OCI-LY7 (cell line): Measurements from ENCODE around the gene LRRC2. TPM values are rescaled to one million over a fixed set of nuclear protein-coding genes. Genes with fewer than 3 reads are reported as not detected.

Experiments used
- BruUV-seq: library from RNA; stranded (reverse); fragments of 400-500 nt; replicated peaks from 2 replicates; lab custom pipeline; 2021; lab: Mats Ljungman, UMichigan
- CTCF ChIA-PET: fragments of 300-600 bp; sonication (Branson Sonifier 250); formaldehyde crosslinking; loops from one replicate; lab custom pipeline; 2022; ENCODE audit warnings: antibody characterized with exemption; ENCODE audit not compliant: unreplicated experiment; lab: Charles Lee
- POLR2A ChIA-PET: fragments of 300-600 bp; sonication (Branson Sonifier 250); formaldehyde crosslinking; loops from one replicate; lab custom pipeline; 2022; ENCODE audit warnings: antibody characterized with exemption; lab: Charles Lee
- DNase-seq: peaks from one replicate; pipeline ENCODE4 v3.0.0-alpha.2; 2015; ENCODE audit warnings: low spot score
- H2AFZ ChIP-seq: fragments of 200-600 bp; sonication (generic), shearing (Covaris generic); 2 replicates; pipeline ENCODE4 v1.6.1; 2014; ENCODE audit warnings: mild to moderate bottlenecking, antibody characterized with exemption, low read length, moderate library complexity
- H3K27ac ChIP-seq: fragments of 200-600 bp; sonication (generic); 2 replicates; pipeline ENCODE4 v1.5.1; 2014; ENCODE audit warnings: mixed run types, low read depth, mild to moderate bottlenecking, moderate library complexity, low read length, inconsistent platforms; ENCODE audit not compliant: poor library complexity, severe bottlenecking
- H3K36me3 ChIP-seq: fragments of 200-600 bp; sonication (generic); 2 replicates; pipeline ENCODE4 v1.6.1; 2014; ENCODE audit warnings: mild to moderate bottlenecking, antibody characterized with exemption, low read length, moderate library complexity, mixed read lengths; ENCODE audit not compliant: insufficient read depth
- H3K4me1 ChIP-seq: fragments of 200-600 bp; sonication (generic); 2 replicates; pipeline ENCODE4 v1.5.1; 2014; ENCODE audit warnings: mild to moderate bottlenecking, low read length; ENCODE audit not compliant: insufficient read depth, poor library complexity, severe bottlenecking
- H3K4me2 ChIP-seq: fragments of 200-600 bp; sonication (generic); 2 replicates; pipeline ENCODE4 v1.6.1; 2014; ENCODE audit warnings: mild to moderate bottlenecking, low read length
- H3K4me3 ChIP-seq: fragments of 200-600 bp; sonication (generic); 2 replicates; pipeline ENCODE4 v1.5.1; 2014; ENCODE audit warnings: mild to moderate bottlenecking, low read depth, low read length; ENCODE audit not compliant: poor library complexity, severe bottlenecking
- H3K79me2 ChIP-seq: fragments of 200-600 bp; sonication (generic); 2 replicates; pipeline ENCODE4 v1.6.1; 2016; ENCODE audit warnings: low read depth, mild to moderate bottlenecking, low read length, moderate library complexity, mixed read lengths; ENCODE audit not compliant: insufficient read depth
- H3K9me2 ChIP-seq: fragments of 200-600 bp; sonication (generic); 2 replicates; pipeline ENCODE4 v1.6.1; 2016; ENCODE audit warnings: mild to moderate bottlenecking, low read length, mixed read lengths; ENCODE audit not compliant: insufficient read depth
- H3K9me3 ChIP-seq: fragments of 200-600 bp; sonication (generic); 2 replicates; pipeline ENCODE4 v1.6.1; 2014; ENCODE audit warnings: mild to moderate bottlenecking, mixed run types, low read length, mixed read lengths
- H4K20me1 ChIP-seq: fragments of 200-600 bp; sonication (generic); 2 replicates; pipeline ENCODE4 v1.6.1; 2014; ENCODE audit warnings: mild to moderate bottlenecking, antibody characterized with exemption, low read length, moderate library complexity, mixed read lengths; ENCODE audit not compliant: insufficient read depth
- EZH2phosphoT487 ChIP-seq: fragments of 200-600 bp; sonication (generic); IDR thresholded peaks from 2 replicates; pipeline ENCODE4 v1.6.1; 2018; ENCODE audit warnings: low read depth, borderline replicate concordance, mild to moderate bottlenecking, mixed run types, antibody characterized with exemption, low read length, moderate library complexity, mixed read lengths
- intact Hi-C: fragments of 100-400 bp; cut with micrococcal nuclease; formaldehyde crosslinking; loops from one replicate; pipeline ENCODE4 v1.10.0; 2022; ENCODE audit not compliant: unreplicated experiment
- total RNA-seq, 2 experiments: library from RNA; depleted of rRNA in 1 of 2; stranded (reverse); fragments of >200 nt in 1 of 2; shearing (Covaris generic) in 1 of 2; gene quantifications; 2 replicates each; pipeline ENCODE4 v1.2.3, GENCODE V29; 2014 to 2022
- TF ChIP-seq, protein P1 (sequence below): fragments of 200-600 bp; sonication (generic); conservative IDR thresholded peaks from 2 replicates; pipeline ENCODE4 v1.5.1; 2014; ENCODE audit warnings: mild to moderate bottlenecking, antibody characterized with exemption, low read length, moderate library complexity, mixed read lengths

LRRC2 gene
- total RNA-seq, 2 experiments from 2014 or later: 1.9 to 2.0 TPM

DNA sequence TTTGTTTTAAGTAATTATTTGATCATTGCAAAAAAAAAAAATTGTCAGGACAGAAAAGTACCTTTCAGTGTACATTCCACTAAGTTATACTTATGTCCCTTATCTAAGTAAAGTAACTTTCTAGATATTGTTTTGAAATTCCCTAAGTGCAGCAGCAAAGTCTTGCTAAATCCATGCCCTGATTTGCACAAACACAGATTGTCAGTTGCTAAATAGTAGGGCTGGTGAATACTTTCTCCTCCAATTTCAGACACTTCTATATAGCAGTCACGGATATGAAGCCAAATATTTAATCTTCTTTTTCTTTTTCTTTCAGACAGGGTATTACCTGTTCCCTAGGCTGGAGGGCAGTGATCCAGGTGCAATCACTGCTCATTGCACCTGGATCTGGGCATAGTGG is 12.9 kb downstream of the LRRC2 start:
- peaks cover 68% of the 10 kb centered on the region for H3K4me1 ChIP-seq
- H3K36me3 ChIP-seq: peaks cover 19% of the 10 kb centered on the region
- no peak for TF ChIP-seq EZH2phosphoT487
- TF ChIP-seq, protein P1, sequence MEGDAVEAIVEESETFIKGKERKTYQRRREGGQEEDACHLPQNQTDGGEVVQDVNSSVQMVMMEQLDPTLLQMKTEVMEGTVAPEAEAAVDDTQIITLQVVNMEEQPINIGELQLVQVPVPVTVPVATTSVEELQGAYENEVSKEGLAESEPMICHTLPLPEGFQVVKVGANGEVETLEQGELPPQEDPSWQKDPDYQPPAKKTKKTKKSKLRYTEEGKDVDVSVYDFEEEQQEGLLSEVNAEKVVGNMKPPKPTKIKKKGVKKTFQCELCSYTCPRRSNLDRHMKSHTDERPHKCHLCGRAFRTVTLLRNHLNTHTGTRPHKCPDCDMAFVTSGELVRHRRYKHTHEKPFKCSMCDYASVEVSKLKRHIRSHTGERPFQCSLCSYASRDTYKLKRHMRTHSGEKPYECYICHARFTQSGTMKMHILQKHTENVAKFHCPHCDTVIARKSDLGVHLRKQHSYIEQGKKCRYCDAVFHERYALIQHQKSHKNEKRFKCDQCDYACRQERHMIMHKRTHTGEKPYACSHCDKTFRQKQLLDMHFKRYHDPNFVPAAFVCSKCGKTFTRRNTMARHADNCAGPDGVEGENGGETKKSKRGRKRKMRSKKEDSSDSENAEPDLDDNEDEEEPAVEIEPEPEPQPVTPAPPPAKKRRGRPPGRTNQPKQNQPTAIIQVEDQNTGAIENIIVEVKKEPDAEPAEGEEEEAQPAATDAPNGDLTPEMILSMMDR: no peak
- no peaks in the 10 kb centered on the region for H4K20me1 ChIP-seq
- H3K4me2 ChIP-seq: no peak overlapping the region
- intact Hi-C loops: no loop called here
- CTCF ChIA-PET: no interaction called here
- peaks cover 5% of the 10 kb centered on the region; the same call in 1 of the 2 replicates for H3K79me2 ChIP-seq
- no TSS peak for BruUV-seq
- no peak for DNase-seq
- H3K9me2 ChIP-seq: no peaks in the 10 kb centered on the region
- POLR2A ChIA-PET: interaction anchor here (0.9 to 6.6 kb wide), 3 partner anchors 14 to 64 kb away, joined by 3 to 149 read pairs (median 13); partner anchors contain the start of gene RTP3
- peaks cover 29% of the 10 kb centered on the region; the same call in 1 of the 2 replicates for H3K9me3 ChIP-seq
- H2AFZ ChIP-seq: peak overlapping the region; percentile 9; the same call in 1 of the 2 replicates
- no peak overlapping the region for H3K4me3 ChIP-seq
- H3K27ac ChIP-seq: peak overlapping the region; percentile 98

DNA sequence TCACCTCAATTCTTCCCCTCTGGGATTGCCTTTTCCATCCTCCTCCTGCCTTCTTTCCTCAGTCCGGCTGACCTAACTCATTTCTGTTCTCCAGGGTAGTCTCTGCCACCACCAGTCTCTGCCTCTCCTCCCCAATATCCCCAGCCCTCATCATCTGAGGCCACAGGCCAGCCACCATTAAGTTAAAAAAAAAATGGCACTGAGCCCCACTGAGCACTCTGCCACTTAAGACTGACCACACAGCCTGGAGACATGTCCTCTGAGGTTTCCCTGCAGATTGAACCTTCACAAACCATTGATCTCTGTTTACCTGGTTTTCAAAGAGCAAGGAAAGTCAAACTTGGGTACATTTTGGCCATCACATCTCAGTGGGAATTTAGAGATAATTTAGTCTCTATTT is 13.6 kb downstream of the LRRC2 start:
- BruUV-seq: no TSS peak
- Histone ChIP-seq H2AFZ (peak overlapping the region; percentile 9; the same call in 1 of the 2 replicates), H3K36me3 (peaks cover 19% of the 10 kb centered on the region), H3K9me3 (peaks cover 29% of the 10 kb centered on the region; the same call in 1 of the 2 replicates), H3K79me2 (peaks cover 11% of the 10 kb centered on the region; the same call in 1 of the 2 replicates), H3K27ac (peak overlapping the region; percentile 98), H3K4me1 (peaks cover 68% of the 10 kb centered on the region), H4K20me1 (no peaks in the 10 kb centered on the region), H3K9me2 (no peaks in the 10 kb centered on the region), H3K4me3 (no peak overlapping the region), H3K4me2 (peak overlapping the region; percentile 3; the same call in 1 of the 2 replicates)
- no peak for TF ChIP-seq EZH2phosphoT487
- TF ChIP-seq, protein P1: no peak
- DNase-seq: no peak
- POLR2A ChIA-PET: interaction anchor here (1.7 to 6.6 kb wide), 2 partner anchors 14 to 55 kb away, joined by 13 to 149 read pairs; partner anchors contain the start of gene RTP3
- CTCF ChIA-PET: interaction anchor here (0.6 kb wide), 1 partner anchor 74 kb away, joined by 3 read pairs; no protein-coding TSS in a partner anchor
- intact Hi-C loops: no loop called here

DNA sequence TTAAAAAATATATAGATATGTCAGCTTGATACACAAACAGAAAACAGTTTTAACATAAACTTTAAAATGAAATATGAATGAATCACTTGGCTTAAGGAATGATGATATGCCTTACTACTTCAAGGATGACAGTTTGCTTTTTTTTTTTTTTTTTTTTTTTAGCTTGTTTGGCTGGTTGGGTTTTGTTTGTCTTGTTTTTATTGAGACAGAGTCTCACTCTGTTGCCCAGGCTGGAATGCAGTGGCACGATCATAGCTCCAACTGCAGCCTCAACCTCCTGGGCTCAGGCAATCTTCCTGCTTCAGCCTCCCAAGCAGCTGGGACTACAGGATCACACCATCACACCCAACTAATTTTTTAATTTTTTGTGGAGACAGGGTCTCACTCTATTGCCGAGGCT is 14.5 kb downstream of the LRRC2 start:
- H3K36me3 ChIP-seq: peaks cover 19% of the 10 kb centered on the region
- CTCF ChIA-PET: interaction anchor here (1.0 to 1.8 kb wide), 4 partner anchors 12 to 63 kb away, joined by 3 to 9 read pairs (median 4); no protein-coding TSS in a partner anchor

More for the DNA sequence above, 14.5 kb downstream of the LRRC2 start:
- TF ChIP-seq, protein P1: no peak
- no peak for TF ChIP-seq EZH2phosphoT487
- no peaks in the 10 kb centered on the region for H3K9me2 ChIP-seq
- peaks cover 73% of the 10 kb centered on the region for H3K4me1 ChIP-seq
- peaks cover 29% of the 10 kb centered on the region; the same call in 1 of the 2 replicates for H3K9me3 ChIP-seq
- no peak overlapping the region for H3K4me3 ChIP-seq
- intact Hi-C loops: no loop called here
- POLR2A ChIA-PET: interaction anchor here (0.6 to 6.6 kb wide), 11 partner anchors 13 to 159 kb away, joined by 3 to 149 read pairs (median 3); partner anchors contain the start of gene RTP3
- no peak for DNase-seq
- no peaks in the 10 kb centered on the region for H4K20me1 ChIP-seq
- peak overlapping the region; percentile 98 for H3K27ac ChIP-seq
- peaks cover 19% of the 10 kb centered on the region; the same call in 1 of the 2 replicates for H3K79me2 ChIP-seq
- no TSS peak for BruUV-seq
- H2AFZ ChIP-seq: peak overlapping the region; percentile 42; the same call in 1 of the 2 replicates
- H3K4me2 ChIP-seq: peak overlapping the region; percentile 61
